ENCODE data around the gene SLC10A3. TPM values are rescaled to one million over a fixed set of nuclear protein-coding genes. Genes with fewer than 3 reads are reported as not detected.

SLC10A3 gene
- total RNA-seq, 4 donors from 2014 or later: 24.5 to 44.9 (median 38.1) TPM

- H3K36me3 ChIP-seq: peaks cover 0 to 87% (median 57%) of the 10 kb centered on the region in 4 donors
- no peaks in the 10 kb centered on the region for H3K27me3 ChIP-seq
- intact Hi-C loops (cut with DNase I): no loop called here
- H3K9me3 ChIP-seq: no peaks in the 10 kb centered on the region
- no peak overlapping the region for H3K4me3 ChIP-seq
- TF ChIP-seq POLR2AphosphoS5 (IDR thresholded peaks at IDR 0.05) (no peak), CTCF (IDR thresholded peaks at IDR 0.05) (no peak), EP300 (IDR thresholded peaks at IDR 0.05) (no peak), POLR2A (IDR thresholded peaks at IDR 0.05; ENCODE audit: low read depth) (no peak)
- no peak overlapping the region for H3K27ac ChIP-seq (replicated peaks in 1 of 4)
- DNase-seq (ENCODE audit: extremely low spot score): no peak
- 95% methylated on average over 7 of the region's 21 CpGs for WGBS
- no peaks in the 10 kb centered on the region for H3K4me1 ChIP-seq
Measured at GRCh38 chrX:154467556-154467955, 22.9 kb downstream of the SLC10A3 start.

- intact Hi-C loops (cut with DNase I): no loop called here
- DNase-seq (ENCODE audit: extremely low spot score): no peak
- 78% methylated on average over 4 of the region's 15 CpGs for WGBS
Measured at GRCh38 chrX:154466907-154467306, 23.5 kb downstream of the SLC10A3 start.

GRCh38 chrX:154466036-154466435, 24.4 kb downstream of the SLC10A3 start:
- no peak overlapping the region for H3K27ac ChIP-seq (replicated peaks in 1 of 4)
- intact Hi-C loops (cut with DNase I): no loop called here
- 91% methylated on average over 20 of the region's 32 CpGs for WGBS
- no peak overlapping the region for H3K4me3 ChIP-seq
- TF ChIP-seq POLR2A (IDR thresholded peaks at IDR 0.05; ENCODE audit: low read depth) (no peak), EP300 (IDR thresholded peaks at IDR 0.05) (no peak)
- H3K4me1 ChIP-seq: no peaks in the 10 kb centered on the region
- H3K9me3 ChIP-seq: no peaks in the 10 kb centered on the region
- no peaks in the 10 kb centered on the region for H3K27me3 ChIP-seq
- H3K36me3 ChIP-seq: peaks cover 0 to 86% (median 58%) of the 10 kb centered on the region in 4 donors
- DNase-seq (ENCODE audit: extremely low spot score): no peak

More at GRCh38 chrX:154466907-154467306, 23.5 kb downstream of the SLC10A3 start:
- Histone ChIP-seq H3K4me1 (no peaks in the 10 kb centered on the region), H3K9me3 (no peaks in the 10 kb centered on the region), H3K27me3 (no peaks in the 10 kb centered on the region), H3K4me3 (no peak overlapping the region), H3K36me3 (peaks cover 0 to 88% (median 57%) of the 10 kb centered on the region in 4 donors), H3K27ac (replicated peaks in 1 of 4) (no peak overlapping the region)
- TF ChIP-seq CTCF (IDR thresholded peaks at IDR 0.05) (no peak), POLR2A (IDR thresholded peaks at IDR 0.05; ENCODE audit: low read depth) (no peak), POLR2AphosphoS5 (IDR thresholded peaks at IDR 0.05) (no peak), EP300 (IDR thresholded peaks at IDR 0.05) (no peak)

GRCh38 chrX:154465601-154466000, 24.8 kb downstream of the SLC10A3 start:
- WGBS: 93% methylated on average over 14 of the region's 14 CpGs
- Histone ChIP-seq H3K36me3 (peaks cover 0 to 85% (median 57%) of the 10 kb centered on the region in 4 donors), H3K9me3 (no peaks in the 10 kb centered on the region), H3K4me3 (no peak overlapping the region), H3K4me1 (no peaks in the 10 kb centered on the region), H3K27ac (replicated peaks in 1 of 4) (no peak overlapping the region), H3K27me3 (no peaks in the 10 kb centered on the region)
- intact Hi-C loops (cut with DNase I): no loop called here
- TF ChIP-seq CTCF (IDR thresholded peaks at IDR 0.05) (no peak), POLR2A (IDR thresholded peaks at IDR 0.05; ENCODE audit: low read depth) (no peak), POLR2AphosphoS5 (IDR thresholded peaks at IDR 0.05) (no peak), EP300 (IDR thresholded peaks at IDR 0.05) (no peak)
- DNase-seq (ENCODE audit: extremely low spot score): no peak

GRCh38 chrX:154464806-154465365, 25.5 kb downstream of the SLC10A3 start:
- no peak overlapping the region for H3K27ac ChIP-seq (replicated peaks in 1 of 4)
- DNase-seq (ENCODE audit: extremely low spot score): no peak
- WGBS: 91% methylated on average over 19 of the region's 28 CpGs
- peaks cover 0 to 78% (median 51%) of the 10 kb centered on the region in 4 donors for H3K36me3 ChIP-seq
- intact Hi-C loops (cut with DNase I): no loop called here
- peaks cover 0 to 6% (median 3%) of the 10 kb centered on the region in 4 donors for H3K4me1 ChIP-seq
- no peak overlapping the region for H3K4me3 ChIP-seq
- no peaks in the 10 kb centered on the region for H3K9me3 ChIP-seq
- H3K27me3 ChIP-seq: no peaks in the 10 kb centered on the region
- TF ChIP-seq EP300 (IDR thresholded peaks at IDR 0.05) (no peak), POLR2AphosphoS5 (IDR thresholded peaks at IDR 0.05) (no peak), POLR2A (IDR thresholded peaks at IDR 0.05; ENCODE audit: low read depth) (no peak)
